GM15510 (cell line): ENCODE results near the gene SRRT.

ENCODE experiments used
- POLR2A ChIP-seq: IDR thresholded peaks from 3 replicates; pipeline ENCODE4 v1.6.1; 2011; ENCODE audit warnings: borderline replicate concordance; ENCODE audit not compliant: insufficient read length; ENCODE audit errors: extremely low read depth

The SRRT gene

DNA sequence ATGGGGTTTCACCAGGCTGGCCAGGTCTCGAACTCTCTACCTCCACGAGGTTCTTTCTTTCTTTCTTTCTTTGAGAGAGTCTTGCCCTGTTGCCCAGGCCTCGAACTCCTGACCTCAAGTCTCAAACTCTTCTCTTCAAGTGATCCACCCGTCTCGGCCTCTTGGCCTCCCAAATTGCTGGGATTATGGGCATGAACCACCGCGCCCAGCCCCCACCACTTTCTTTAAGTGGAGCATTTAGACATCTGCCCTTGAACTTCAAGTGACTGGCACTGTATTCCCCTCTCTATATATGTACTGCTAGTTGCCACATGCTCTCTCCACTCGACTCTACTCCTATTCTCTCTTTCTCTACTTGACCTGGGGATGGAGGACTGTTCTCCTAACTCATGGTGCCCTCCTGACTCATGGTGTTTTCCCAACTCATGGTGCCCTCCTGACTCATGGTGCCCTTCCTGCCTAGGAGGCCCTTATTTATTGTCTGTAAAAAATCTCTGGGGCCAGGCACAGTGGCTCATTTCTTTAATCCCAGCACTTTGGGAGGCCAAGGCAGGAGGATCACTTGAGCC lies 40.1 kb downstream of the SRRT start:
- TF ChIP-seq POLR2A = no peak

DNA sequence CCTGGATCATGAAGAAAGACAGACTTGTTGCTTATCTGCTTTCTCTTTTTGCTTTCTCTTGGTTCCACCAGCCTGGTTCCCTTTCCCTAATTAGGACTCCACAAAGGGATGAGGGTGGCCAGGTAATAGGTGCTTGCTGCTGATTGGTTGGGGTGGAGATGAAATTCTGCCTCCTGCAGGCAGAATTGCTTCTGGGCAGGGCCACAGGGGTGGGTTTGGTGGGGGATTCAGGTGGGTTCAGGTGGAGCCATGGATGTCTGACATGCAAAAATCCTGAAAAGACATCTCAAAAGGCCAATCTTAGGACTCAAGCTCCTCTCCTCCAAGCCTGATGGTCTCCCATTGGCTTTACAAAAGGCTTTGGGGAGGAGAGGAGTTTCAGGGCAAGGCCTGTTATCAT lies 46.1 kb downstream of the SRRT start:
- TF ChIP-seq POLR2A = no peak

DNA sequence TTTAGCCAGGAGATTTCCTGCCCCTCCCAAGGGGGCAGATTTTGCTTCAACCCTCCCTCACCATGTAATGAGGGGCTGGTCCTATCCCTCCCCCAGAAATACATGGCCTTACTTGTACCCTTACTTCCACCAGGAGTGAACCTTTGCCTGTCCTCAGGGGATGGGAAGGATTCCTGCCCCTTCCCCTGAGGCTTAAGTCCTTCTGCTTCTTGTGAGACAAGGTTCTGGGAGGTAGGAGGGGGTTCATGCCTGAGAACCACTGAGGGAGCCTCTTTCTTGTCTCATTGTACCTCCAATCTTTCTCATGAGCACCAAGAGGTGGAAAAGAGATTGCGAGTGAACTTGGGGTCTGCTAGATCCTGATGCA lies 54.9 kb downstream of the SRRT start:
- TF ChIP-seq POLR2A = no peak

DNA sequence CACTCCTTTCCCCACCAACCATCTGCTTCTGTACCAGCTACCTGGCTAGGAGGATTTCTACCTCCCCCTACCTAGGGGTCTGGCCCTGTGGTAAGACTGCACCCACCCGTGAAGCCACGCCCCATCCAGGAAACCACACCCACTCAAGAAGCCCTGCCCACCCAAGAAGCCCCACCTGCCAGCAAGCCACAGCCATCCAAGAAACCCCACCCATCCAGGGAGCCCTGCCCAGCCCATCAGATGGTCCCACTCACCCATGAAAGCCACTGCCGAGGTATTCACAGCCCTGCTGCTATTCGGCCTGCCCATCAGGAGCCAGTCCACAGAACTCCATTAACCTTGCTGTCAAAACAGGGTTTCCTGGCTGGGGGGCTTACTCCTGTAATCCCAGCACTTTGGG lies 58.8 kb downstream of the SRRT start:
- TF ChIP-seq POLR2A = no peak
